Measurements from ENCODE around the gene C1orf56. TPM values are rescaled to one million over a fixed set of nuclear protein-coding genes. Genes with fewer than 3 reads are reported as not detected.

The C1orf56 gene
- total RNA-seq, 4 donors from 2014 or later, result 3.1 to 4.6 (median 3.6) TPM

DNA sequence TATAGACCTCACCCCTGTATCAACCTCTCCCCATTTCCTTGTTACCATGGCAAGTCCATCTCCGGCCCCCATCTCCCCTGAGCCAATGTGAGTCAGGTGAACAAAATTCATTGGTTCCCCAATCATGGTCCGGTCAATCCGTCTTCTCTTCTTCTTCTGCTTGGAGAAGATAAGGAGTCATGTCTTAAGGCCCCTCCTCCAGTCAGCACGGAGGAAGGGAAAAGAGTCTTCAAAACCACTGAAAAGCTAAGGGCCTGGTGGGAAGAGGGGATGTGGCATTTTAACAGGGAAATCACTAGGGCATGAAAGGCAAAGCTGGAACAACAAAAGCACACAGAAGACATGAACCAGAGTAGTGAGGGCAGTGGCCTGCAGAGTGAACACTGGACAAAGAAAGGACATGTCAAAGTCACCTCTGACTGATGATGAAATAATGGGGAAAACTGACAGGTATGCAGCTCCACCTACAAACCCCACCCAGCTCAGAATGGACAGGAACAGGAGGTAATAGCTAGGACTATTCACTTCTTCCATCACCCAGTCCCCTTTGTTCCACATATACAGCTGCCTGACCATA lies 7.5 kb downstream of the C1orf56 start:
- intact Hi-C loops (cut with DNase I; ENCODE audit: low total_unique reads), result no loop called here
- WGBS, 2 donors, result 85 to 89% methylated on average over 4 of the region's 4 CpGs
- no peak for DNase-seq (ENCODE audit: low spot score in 2 of 2)
- no peak overlapping the region for H3K4me3 ChIP-seq (ENCODE audit: low read depth, poor library complexity, severe bottlenecking)
- TF ChIP-seq, protein P1, sequence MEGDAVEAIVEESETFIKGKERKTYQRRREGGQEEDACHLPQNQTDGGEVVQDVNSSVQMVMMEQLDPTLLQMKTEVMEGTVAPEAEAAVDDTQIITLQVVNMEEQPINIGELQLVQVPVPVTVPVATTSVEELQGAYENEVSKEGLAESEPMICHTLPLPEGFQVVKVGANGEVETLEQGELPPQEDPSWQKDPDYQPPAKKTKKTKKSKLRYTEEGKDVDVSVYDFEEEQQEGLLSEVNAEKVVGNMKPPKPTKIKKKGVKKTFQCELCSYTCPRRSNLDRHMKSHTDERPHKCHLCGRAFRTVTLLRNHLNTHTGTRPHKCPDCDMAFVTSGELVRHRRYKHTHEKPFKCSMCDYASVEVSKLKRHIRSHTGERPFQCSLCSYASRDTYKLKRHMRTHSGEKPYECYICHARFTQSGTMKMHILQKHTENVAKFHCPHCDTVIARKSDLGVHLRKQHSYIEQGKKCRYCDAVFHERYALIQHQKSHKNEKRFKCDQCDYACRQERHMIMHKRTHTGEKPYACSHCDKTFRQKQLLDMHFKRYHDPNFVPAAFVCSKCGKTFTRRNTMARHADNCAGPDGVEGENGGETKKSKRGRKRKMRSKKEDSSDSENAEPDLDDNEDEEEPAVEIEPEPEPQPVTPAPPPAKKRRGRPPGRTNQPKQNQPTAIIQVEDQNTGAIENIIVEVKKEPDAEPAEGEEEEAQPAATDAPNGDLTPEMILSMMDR (IDR thresholded peaks at IDR 0.05), result no peak
- no peak for TF ChIP-seq POLR2A (IDR thresholded peaks at IDR 0.05)

DNA sequence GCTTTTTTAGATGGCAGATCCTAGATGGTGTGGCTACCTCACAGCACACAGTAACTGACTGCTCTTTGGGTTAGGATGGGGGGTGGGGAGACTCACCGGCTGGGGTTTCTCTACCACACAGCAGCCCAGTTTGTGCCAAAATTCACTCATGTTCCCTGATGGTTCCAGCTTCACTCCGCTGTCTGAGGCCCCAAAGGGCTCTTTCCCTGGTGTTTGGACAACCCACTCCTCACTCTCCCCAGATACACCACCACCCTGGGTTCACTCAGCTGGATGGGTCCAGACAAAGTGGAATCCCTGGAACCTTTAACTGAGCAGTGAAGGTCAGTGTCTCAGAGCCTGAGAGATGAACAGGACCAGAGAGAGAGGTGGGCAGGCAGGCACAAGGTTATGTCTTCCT lies 8.0 kb downstream of the C1orf56 start:
- no peak for DNase-seq (ENCODE audit: low spot score in 2 of 2)
- intact Hi-C loops (cut with DNase I; ENCODE audit: low total_unique reads), result no loop called here
- 44 to 46% methylated on average over 2 of the region's 2 CpGs for WGBS, 2 donors
- H3K4me3 ChIP-seq (ENCODE audit: low read depth, poor library complexity, severe bottlenecking), result no peak overlapping the region
- no peak for TF ChIP-seq POLR2A (IDR thresholded peaks at IDR 0.05)
- TF ChIP-seq, protein P1 (IDR thresholded peaks at IDR 0.05), result no peak

DNA sequence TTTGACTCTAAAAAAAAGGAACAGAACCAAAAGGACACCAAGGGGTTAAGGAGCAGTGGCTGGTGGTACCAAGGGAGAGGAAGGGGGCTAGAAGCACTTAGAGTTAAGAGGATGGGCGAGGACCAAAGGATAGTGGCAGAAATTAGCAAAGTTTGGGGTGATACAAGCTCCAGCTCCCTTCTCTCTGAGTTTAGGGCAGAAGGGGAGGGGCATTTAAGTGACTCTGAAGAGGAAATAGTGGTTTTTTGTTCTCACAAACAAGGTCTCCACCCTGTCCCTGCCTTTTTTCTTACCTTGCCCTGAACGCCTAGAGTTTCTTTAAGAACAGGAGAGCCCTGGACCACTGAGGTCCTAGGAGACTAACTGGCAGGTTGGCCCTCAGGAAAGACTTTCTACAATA lies 8.6 kb downstream of the C1orf56 start:
- DNase-seq (ENCODE audit: low spot score in 2 of 2), result no peak
- no peak overlapping the region for H3K4me3 ChIP-seq (ENCODE audit: low read depth, poor library complexity, severe bottlenecking)
- TF ChIP-seq, protein P1 (IDR thresholded peaks at IDR 0.05), result no peak
- TF ChIP-seq POLR2A (IDR thresholded peaks at IDR 0.05), result no peak
- intact Hi-C loops (cut with DNase I; ENCODE audit: low total_unique reads), result no loop called here
- 35 to 40% methylated on average over 2 of the region's 2 CpGs for WGBS, 2 donors

DNA sequence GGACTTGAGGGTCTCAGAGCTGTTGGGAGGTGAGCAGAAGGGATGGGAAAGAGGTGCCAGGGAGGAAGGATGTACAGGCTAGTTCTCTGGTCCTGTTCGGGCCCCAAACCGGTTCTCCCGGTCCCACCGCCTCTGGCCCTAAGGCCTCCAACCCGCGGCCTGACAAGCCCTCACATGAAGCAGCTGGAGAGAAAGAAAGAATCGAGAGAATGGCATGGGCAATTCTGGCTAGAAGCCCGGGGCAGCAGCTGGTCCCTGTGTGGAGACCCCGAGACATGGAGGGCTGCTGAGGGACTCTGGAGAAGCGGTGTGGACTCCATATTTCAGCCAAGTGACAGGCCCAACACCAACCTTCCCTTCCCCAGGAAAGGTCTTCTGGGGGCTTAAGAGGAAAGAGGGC lies 11.1 kb downstream of the C1orf56 start:
- DNase-seq (ENCODE audit: low spot score in 2 of 2), result peak; percentile 59 to 92
- intact Hi-C loops (cut with DNase I; ENCODE audit: low total_unique reads), result no loop called here
- TF ChIP-seq, protein P1 (IDR thresholded peaks at IDR 0.05), result no peak
- TF ChIP-seq POLR2A (IDR thresholded peaks at IDR 0.05), result no peak
- WGBS, 2 donors, result 1% methylated on average over 10 of the region's 10 CpGs
- H3K4me3 ChIP-seq (ENCODE audit: low read depth, poor library complexity, severe bottlenecking), result peak overlapping the region; percentile 98

DNA sequence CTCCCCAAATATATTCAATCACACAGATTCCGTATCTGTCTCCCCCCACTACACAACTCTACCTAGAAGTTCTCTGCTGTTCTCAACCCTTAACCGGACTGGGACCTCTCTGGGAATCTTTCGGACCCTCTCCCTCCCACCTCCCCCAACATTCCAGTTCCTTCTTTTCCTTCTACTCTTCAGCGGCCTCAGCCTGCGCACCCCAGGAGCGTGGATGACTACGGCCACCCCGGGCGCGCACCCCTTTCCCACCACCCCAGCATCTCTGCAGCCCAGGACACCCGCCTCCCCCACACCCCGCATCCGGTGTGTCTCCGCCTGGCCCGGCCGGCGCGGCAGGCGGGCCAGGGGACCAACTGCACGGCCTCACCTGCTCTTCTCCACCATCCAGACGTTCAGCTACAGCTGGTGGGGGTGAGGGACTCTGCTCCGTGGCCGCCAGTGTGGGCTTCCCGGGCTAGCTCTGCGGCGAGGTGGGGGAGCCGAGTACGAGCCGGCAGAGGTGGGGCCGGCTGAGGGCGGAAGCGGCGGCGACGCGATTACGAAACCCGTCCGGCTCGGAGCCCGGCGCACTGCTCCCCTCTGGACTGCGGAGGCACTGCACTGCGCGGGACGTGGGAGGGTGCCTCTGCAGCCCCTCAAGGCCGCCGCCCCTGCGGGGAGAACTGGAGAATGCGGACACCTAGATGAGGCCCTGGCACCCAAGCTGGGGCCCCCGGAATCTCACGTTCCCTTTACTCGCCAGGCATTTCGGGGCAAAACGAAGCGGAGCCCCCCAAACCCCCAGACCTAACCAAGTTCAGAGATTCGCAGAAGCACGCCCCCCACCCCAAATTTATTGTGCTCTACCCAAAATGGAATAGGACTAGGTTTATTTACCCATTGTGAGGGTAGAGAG lies 11.8 kb downstream of the C1orf56 start, which contains the start of gene CDC42SE1:
Gene CDC42SE1, minus strand, starts transcription at position 514 of the 898 bp plus-strand sequence. CDS start 3,892 bp downstream, outside the sequence.
- no peak for TF ChIP-seq POLR2A (IDR thresholded peaks at IDR 0.05)
- TF ChIP-seq, protein P1 (IDR thresholded peaks at IDR 0.05), result peak in 1 of 3 donors; percentile 95
- WGBS, 2 donors, result 0% methylated on average over 34 to 45 of the region's 58 CpGs
- DNase-seq (ENCODE audit: low spot score in 2 of 2), result peak; percentile 63 to 95
- intact Hi-C loops (cut with DNase I; ENCODE audit: low total_unique reads), result no loop called here
- peak within 1 kb of the TSS; percentile 98 for H3K4me3 ChIP-seq (ENCODE audit: low read depth, poor library complexity, severe bottlenecking)

Measured in lower leg skin (tissue), 4 donors.